Activated CD4-positive, CD25-positive, alpha-beta regulatory T cell treated with anti-CD3 and anti-CD28 coated beads, Interleukin-2, amount 50 U/mL, for 72 hours (primary cell): ENCODE measurements around the gene LLGL2.

ENCODE experiments used
- DNase-seq: peaks from one replicate; pipeline ENCODE4 v3.0.0; 2021

Gene LLGL2

DNA sequence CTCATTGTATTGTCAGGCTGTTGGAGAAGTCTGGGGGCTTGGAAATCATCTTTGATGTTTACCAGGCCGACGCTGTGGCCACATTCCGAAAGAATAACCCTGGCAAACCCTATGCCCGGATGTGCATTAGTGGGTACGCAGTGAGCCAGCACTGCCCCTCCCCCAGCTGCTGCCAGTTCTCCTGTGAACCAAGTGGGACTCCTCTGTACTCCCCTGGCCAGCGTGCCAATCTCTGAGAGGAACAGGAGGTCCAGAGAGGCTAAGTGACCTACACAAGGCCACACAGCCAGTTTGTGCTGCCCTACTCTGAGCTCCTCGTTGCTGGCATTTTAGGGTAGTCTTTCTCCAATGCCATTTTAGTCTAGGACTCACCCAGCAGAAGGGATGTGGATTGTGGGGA, 1.9 kb upstream of the LLGL2 start:
- DNase-seq: no peak

DNA sequence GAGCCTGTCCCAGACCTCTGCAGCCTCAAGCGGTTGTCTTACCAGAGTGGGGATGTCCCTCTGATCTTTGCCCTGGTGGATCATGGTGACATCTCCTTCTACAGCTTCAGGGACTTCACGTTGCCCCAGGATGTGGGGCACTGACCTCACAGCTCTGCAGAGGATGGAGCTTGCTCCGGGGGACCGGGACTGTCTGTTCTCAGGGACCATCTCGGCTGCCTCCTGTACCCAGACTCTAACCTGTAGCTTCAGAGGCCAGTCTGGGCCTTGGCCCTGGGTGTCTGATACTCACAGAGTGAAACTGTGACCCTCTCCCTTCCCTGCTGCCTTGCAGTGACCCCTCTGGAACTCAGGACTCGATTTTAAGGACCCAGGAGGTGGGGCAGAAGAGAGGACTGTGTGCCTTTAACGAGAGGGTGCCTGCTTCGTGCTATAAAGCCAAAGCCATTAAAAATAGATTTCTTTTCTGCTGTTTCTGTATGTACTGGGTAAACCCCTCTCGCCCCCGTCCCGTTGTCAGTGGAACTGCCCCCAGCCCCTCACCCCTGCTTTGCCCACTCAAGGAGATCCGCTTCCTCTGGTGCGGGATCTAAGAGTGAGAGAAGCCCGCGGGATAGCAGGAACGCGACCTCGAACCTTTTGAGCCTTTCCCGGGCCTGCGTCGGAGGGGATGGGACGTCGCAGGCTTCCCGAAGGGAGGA, 1.1 kb upstream of the LLGL2 start:
- no peak for DNase-seq

DNA sequence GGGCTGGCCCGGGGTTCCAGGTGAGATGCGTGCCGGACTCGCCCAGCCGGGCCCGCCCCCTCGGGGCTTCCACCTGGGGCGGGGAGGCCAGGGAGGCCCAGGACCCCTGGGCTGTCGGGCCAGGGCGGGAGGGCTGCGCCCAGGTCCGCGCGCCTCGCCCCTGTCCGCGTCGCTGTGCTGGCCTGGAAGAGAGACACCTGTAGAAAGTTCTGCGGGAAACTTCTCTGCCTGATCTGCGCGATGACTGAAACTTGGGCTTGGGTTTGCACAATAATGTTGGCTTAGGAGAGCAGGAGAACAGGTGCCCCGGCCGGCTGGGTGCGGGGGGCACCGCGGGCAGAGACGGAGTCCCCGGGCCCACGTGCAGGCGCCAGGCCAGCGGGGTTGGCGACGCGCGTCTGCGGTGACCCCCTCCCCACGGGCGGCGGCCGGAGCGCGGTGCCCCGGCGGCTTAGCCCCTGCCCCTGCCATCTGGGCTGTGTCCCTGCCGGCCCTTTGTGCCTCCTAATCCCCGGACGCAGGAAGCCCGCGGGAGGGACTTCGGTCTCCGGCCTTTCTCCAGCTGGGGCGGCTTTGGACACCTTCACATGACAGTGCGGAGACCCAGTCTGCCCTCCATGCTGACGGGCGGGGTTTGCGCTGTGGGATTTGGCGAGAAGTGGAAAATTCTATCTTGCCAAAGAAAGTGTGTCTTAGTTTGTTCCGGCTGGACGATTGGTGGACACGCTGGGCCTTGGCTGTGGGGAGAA, 483 bp downstream of the LLGL2 start:
- no peak for DNase-seq

DNA sequence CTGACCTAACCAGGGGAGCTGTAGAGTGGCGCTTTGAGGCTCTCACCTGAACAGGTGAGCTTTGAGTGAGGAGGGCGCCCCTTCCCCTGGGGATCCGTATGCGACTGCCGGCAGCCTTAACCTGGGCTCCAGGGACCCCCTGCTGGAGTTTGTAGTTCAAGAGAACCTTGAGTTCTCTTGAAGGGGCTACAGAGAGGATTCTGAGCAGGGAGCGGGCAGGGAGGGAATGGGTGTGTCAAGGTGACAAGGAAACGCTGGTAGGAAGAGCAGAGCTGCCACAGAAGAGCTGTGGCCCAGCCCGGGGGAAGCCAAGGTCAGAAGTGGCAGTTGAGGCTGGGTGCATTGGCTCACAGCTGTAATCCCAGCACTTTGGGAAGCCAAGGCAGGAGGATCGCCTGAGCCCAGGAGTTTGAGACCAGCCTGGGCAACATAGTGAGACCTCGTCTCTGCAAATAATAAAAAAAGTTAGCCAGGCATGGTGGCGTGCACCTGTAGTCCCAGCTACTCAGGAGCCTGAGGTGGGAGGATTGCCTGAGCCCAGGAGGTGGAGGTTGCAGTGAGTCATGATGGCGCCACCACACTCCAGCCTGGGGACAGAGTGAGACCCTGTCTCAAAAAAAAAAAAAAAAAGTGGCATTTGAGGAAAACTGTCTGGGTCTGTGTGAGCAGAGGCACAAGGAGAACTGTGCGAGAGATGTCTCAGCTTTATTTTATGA, 1.2 kb downstream of the LLGL2 start:
- no peak for DNase-seq

DNA sequence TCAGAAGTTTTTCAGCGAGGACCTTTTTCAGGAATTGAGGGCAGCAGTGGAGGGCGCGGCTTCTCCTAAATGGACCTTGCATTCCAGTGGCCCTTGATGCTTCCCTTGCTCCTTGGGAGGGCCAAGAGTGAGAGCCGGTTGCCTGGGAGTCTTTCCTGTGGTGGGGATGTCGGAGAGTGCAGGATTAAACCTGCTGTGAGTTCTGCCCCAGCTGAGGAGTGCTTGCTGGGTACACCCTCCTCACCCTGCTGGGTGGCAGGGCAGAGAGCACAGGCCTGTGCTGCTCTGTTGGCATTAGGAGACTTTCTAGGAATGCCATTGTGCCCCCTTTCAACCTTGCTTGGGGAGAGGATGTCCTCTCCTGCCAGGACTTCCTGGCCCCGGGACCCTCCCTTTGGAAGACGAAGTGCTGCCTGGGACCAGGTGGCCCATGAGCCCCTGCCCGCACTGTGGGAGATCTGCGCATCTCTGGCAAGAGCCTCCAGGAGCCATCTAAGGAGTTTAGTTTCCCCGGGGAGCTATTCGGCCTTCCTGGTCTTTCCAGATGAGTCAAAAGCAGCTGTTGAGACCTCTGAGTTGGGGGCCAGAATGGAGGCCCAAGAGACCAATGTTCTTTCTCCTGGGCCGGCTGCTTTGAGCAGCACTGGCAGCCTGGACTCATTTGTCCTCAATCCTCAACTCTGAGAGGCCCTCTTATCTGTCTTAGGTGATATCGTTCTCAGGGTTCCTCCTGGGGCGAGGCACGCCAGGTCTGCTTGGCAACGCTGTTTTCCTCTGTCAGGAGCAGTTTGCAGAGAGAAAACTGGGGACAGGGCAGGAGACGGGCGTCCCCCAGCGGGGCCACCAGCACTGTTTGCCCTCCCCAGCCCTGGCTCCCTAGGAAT, 5.6 kb downstream of the LLGL2 start:
- DNase-seq: no peak

DNA sequence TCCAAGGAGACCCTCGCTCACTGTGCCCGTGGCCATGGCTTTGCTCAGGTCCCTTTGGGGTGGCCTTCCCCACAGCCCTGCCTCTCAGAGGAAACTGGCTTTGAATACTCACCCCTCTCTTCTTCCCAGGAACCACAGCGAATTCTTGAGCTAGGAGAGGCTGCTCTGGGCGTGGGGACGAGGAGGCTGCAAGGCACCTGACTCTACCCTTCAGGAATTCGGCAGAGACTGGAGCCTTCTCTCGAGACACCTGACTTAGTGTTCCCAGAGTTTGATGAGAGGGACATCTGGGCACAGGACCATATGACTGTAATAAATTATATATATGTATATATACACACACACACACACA, 6.2 kb downstream of the LLGL2 start:
- no peak for DNase-seq

DNA sequence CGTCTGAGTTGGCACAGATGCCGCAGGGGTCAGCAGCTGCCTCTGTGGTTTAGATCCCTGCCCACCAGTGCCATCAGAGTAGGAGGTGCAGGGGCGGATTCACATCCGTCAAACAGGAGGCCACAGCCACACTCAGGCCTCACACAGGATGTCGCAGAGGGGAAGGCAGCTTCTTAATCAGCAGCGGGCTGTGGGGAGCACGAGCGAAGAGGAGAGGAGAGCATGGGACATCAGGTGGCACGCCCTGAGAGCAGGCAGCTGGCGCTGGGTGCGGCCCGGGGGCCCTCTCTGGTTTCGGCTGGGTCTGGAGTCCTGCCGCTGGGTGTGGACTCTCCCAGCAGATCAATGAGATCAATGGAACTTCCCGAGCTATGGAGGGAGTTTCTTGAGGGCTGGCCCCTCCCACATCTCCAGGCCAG, 9.6 kb downstream of the LLGL2 start:
- peak; percentile 62 for DNase-seq

DNA sequence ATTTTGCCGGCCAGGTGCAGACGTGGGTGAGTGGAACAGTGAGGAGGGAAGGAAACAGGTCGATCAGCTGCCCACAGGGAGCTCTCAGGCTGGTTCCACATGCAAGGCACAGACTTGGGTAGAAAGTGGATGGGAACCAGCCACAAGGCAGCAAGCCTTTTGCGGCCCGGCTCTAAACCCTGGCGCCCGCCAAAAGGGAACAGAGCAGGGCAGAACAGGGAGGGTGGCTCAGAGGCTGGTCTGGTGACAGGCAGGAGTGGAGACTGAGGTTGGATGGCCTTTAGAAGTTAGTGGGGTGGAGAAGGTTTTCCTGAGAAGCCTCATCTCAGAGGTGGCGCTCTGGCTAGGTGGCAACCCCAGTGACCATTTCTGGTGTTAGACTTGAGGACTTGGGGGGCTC, 10.4 kb downstream of the LLGL2 start:
- DNase-seq: no peak

DNA sequence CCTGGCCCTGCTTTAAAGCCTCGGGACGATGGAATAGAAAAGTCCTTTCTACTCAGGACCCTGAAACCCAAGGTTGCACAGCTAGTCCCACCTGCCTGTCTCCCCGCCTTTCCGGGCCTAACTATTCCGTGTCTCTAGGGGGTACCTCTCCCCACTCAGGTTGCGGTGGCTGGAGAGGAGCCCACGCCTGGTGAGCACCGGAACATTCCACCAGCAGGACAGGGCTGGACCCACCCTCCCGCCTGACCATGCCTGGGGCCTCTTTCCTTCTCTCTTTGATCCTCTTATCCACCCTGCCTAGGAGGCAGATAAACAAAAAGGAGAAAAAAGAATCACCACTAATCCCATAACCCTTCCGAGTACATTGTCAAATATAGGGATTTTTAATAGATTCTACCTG, 10.9 kb downstream of the LLGL2 start:
- no peak for DNase-seq

DNA sequence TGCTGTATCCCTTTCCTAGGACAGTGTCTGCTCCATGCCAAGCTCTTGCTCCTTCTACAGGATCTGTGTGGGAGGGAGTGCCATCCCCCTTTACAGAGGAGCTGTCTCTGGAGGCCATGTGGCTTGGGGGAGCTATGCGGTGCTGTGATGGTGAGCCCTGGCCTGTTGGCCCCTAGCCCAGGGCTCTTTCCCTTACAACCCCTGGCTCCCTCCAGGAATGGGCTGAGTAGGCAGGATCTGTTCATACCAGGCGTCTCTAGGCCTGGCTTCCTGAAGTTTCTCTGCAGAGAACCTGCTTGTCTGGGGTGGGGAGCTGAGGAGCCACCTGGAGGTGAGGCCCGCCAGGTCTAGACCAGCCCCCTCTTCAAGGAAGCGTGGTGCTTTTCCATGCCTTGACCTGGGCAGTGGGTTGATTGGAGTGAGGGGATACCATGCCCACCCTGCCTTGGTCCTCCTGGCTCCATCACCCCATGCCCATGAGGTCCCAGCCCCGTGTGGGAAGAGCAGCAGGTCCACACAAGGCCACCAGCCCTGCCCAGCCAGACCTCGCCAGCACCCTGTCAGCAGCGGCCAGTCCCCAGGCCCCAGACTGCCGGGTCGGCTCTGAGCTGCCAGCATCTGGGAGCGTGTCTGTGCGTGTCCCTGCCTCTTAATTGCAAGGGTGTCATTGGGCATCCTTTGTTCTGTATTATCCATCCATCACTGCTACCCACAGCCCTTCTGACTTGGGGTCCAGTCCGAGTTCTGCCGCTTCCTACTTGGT, 14.7 kb downstream of the LLGL2 start:
- no peak for DNase-seq

DNA sequence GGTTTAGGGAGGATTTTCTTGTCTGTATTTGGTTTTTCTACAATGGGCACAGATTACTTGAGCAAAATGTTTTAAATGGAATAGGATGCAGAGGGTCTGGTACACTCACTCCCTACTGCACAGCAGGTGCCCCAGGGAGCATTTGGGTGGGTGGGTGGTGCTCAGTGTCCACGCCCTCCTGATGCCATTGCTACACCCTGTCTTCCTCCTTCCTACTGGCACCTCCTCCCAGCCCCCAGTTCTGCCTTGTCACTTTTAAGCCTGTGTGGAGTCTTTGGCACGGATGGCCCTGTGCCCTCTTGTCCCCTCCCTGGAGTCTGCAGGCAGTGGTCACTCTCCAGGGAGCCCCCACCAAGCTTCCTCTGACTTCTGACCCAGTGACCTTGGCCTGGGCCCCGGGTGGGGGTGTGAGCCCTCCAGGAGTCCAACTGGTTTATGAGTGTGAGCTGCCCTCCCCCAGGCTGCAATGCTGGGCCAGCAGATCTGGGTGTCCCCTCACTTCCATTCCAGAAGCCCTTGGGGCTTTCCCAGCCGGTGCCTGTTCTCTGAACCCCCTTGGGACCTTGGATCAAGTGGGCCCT, 15.5 kb downstream of the LLGL2 start:
- no peak for DNase-seq

DNA sequence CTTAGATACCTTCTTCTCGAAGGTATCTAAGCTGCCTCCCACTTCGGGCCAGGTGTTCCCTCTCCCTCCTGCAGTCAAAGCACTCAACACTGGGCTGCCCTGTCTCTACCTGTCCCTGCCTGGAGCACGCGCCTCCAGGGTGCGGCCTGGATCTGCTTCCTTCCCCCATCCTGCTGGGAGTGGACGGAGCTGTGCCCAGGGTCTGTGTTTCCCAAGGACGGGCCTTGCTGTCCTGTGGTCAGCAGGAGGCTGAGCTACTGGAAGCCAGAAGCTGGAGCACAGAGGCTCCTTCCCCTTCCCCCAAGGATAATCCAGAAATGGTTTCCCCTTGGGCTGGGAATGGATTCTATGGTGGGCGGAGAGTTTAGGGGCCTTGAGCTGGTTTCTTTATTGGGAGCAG, 16.7 kb downstream of the LLGL2 start:
- no peak for DNase-seq

DNA sequence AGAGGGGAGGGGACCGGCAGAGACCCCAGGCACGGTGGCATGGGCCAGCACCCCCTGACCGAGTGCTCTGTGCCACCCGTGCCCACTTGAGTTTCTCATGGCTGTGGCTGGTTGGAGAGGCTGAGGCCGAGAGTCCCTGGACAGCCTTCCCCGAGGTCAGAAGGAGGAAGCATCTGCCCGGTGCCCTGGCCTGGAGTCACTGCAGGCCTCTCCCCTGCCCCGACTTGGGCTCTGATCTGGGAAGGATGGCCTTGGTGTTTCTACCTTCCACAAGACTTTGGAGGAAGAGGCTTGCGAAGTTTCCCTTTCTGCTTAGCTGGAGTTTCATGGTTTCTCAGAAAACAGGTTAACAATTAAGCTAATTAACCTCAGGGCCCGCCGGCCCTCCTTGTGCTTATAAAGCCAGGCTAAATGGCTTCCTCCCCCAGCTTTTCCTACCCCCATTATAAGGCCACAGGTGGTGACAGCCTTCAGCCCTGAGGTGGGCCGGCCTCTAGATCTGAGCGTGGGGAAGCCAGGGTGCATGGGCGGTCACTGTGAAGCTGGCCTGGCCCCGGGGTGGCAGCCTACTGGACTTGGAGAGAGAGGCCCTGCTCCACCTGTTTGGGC, 17.3 kb downstream of the LLGL2 start:
- no peak for DNase-seq

DNA sequence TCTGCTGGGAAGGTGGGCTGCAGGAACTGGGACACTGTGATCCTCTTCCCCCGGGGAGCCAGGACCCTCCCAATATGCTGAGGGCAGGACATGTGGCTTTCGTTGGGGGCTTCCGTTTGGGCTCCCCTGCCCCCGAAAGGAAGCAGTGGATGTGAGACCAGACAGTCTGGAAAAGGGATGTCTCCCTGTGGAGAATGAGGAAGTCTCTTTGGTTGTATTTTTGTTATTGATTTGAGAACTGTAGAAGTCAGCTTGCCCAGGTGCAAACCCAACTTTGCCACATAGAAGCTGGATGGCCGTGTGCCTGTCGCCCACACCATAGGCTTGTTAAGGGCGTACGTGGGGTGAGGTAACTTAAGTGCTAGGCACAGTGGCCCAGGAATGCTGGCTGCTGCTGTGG, 18.8 kb downstream of the LLGL2 start:
- no peak for DNase-seq

DNA sequence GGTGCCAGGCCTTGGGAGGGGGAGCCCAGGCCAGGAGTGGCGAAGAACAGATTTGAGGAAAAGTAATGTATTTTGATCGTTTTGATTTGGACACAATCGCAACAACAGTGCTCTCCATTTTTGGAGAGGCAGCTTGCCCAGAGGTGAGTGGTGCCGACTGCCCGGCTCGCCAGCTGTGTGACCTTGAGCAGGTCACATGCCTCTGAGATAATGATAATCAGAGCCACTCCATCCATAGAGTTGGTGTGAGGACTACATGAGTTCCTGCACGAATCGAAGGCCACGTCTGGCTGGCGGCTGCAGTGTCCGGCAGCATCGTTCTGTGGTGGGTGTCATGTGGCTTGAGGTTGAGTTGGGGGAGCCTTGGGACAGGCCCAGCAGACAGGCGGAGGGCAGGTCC, 20.7 kb downstream of the LLGL2 start:
- DNase-seq: no peak

DNA sequence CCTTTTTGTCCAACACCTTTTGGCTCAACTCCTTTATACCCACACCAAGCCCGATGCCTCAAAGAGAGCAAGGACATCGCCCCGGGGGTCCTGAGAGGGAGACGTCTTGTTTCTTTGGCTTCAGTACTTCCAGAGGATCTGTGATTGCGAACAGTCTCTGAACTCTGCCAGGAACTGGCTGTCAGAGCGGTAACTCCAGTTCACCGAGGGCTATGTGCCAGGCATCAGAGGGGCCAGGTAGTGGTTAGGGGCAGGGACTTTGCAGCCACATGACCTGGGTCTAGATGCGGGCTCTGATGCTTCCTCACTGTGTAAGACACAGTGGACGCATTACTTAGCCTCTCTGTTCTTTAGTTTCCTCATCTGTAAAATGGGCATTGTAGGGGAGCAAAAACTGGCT, 21.6 kb downstream of the LLGL2 start:
- no peak for DNase-seq

DNA sequence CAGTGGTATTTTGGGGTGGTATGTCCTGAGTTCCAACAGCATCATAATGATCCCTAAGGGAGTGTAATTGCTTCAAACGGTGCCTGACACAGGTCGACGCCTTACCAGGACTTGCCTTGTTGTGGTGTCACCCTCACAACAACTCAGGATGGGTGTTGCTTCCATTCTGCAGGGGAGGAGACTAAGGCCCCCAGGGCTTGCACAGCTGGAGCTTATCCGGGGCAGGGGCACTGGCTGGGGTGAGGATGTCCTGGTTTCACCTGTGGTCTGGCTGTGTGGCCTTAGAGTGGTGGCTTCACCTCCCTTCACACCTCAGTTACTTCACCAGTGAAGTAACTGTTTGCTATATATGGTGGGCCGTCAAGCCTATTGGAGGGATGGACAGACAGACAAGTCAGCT, 23.3 kb downstream of the LLGL2 start:
- DNase-seq: no peak

DNA sequence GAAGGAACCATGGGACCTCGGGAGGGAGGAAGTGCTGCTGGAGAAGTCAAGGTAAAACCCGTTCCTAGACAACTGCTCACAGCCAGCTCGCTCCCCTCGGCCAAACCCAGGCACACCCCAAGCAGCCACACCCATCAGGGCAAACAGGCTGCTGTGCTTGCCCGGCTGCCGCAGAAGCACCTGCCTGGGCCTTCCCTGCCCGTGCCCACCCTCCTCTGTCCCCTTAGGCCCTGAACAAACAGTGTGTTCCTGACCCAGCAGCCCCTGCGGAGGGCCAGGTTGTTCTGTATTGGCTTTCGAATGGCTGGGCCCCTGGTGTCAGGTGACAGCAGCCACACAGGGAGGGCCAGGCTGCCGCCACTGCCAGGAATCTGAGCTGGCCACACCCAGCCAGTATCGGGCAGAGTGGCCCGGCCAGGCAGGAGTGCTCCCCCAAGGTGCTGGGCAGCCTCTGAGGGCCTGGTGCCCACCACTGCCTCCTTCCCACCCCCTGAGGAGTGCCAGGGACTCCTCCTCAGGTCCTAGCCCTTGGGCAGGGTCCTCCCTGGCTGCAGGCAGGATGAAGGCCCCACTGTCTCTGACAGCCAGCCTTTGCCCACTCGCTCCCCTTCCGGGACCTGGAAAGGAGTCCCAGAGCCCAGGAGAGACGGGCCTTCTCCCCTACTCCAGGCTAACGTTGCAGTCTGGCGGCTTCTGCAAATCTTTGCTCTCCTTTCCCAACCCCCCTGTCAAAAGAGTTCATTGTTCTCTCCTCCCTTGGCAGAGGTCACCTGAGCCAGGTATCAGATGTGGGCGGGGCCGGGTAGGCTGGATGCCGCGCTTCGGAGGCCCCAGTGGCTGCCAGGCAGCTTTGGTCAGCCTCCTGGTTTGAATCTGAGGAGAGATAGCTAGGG, 24.0 kb downstream of the LLGL2 start:
- DNase-seq: no peak

DNA sequence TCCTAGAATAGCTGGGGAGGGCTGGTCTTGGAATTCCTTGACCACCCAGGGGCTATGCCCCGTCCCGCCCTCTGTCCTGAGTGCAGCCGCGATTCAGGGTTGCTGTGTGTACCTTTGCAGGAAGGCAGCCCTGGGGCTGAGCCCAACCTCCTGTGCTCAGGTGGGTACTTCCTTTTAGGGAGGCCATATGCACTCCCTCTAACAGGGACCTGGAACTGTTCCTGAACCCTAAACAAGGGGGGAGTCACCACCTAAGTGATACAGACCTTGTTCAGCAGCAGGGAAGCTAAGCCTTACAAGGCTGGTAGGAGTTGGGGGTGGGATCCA, 24.6 kb downstream of the LLGL2 start:
- DNase-seq: no peak

DNA sequence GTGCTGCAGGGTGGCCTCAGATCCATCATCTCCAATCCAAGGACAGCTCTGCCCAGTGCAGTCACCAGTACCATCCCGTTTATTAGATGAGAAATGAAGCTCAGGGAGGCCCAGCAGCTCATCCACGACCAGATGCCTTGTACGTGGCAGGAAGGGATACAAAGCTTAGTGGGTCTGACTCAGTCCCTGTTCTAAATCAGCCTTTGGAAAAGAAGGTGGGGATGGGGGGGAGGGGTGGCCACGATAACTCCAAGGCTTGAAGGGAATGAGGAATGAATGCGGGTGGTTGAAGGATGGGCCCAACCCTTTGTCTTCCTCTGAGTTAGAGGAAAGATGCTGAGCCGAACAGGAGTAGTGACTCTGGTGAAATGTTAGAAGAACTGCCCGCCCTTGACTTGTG, 25.8 kb downstream of the LLGL2 start:
- no peak for DNase-seq
